Activated CD4-positive, alpha-beta T cell treated with anti-CD3 and anti-CD28 coated beads for 24 hours (primary cell): ENCODE data around the gene PROS1.
"Not testable (repeated sequence)": the region's sequence is repeated elsewhere in the genome, so short reads cannot be mapped to it uniquely, and the experiment has no call there.

Source experiments
- DNase-seq, 2 donors: peaks; one replicate each; pipeline ENCODE4 v3.0.0-alpha.2; 2020; ENCODE audit warnings: low read depth in 2 of 2

Gene PROS1

DNA sequence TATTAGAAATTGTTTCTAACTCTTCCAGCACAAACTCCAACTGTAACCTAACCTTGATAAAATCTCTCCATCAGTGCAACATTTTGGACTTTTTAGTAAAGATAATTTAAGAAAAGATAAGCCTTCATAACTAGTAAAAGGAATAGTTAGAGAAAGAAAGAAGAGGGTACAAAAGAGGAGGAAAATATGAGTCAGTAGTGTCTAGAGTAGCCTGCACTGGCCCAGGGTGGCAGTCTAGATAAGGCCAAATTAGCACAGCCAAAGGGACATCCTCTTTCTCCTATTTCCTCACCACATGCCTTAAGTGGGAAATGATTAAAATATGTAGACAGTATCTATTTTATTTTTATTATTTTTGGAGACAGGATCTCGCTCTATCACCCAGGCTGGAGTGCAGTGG lies 3.7 kb downstream of the PROS1 start:
- no peak for DNase-seq

DNA sequence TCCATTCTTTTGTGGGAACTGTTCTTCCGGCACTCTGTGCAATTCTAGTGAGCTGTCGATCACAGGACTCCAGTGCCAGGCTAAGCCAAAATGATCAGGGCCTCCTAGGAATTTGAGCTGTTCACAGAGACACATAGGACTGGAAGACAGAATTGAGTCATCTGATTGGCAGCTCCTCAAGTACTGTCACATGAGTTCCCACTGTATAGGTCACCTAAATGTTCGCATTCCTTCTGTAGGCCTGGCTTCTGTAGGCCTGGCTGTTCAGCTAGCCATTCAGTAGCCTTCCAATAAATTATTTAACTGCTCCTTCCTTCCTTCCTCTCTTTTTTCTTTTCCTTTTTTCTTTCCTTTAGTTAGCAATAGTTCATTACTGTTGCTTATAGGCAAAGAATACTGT lies 4.3 kb downstream of the PROS1 start:
- no peak for DNase-seq

DNA sequence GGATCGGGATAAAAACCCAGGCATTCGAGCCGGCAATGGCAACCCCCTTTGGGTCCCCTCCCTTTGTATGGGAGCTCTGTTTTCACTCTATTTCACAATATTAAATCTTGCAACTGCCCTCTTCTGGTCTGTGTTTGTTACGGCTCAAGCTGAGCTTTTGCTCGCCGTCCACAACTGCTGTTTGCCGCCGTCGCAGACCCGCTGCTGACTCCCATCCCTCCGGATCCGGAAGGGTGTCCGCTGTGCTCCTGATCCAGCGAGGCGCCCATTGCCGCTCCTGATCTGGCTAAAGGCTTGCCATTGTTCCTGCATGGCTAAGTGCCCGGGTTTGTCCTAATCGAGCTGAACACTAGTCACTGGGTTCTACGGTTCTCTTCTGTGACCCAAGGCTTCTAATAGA lies 8.6 kb downstream of the PROS1 start:
- DNase-seq: not testable (repeated sequence)

DNA sequence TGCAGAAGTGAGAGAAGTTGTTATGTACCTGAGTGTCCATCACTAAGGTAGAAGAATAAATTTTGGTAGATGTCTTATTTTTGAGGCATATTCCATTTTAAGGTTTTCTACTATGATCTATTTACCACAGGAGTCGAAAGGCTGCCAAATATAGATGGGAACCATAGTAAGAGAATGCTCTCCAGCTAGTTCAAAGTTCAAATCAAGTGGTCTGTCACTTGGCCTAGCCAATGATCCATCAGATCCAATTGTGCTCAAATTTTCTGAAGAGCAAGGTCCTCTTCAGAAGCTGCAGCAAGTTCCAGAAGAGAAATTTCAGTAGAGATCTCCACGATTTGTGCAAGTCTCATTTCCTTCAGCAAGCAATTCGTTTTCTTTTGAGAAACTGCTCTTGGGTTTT lies 10.9 kb downstream of the PROS1 start:
- DNase-seq: no peak

DNA sequence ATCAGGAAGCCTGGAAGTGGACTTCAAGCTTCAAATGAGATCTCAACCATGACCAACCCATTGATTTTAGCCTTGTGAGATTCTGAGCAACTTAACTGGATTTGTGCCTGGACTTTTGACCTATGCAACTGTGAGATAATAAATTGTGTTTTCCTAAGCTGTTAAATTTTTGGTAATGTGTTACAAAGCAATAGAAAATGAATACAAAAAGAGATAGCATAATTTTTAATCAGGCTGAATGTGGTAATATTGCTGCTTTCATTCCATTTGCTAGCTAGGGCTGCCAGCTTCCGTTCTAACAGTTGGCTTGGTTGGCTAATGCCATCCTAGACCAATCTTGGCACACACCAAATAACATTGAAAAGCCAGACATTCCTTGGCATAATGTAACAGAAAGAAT lies 12.2 kb downstream of the PROS1 start:
- DNase-seq: no peak

DNA sequence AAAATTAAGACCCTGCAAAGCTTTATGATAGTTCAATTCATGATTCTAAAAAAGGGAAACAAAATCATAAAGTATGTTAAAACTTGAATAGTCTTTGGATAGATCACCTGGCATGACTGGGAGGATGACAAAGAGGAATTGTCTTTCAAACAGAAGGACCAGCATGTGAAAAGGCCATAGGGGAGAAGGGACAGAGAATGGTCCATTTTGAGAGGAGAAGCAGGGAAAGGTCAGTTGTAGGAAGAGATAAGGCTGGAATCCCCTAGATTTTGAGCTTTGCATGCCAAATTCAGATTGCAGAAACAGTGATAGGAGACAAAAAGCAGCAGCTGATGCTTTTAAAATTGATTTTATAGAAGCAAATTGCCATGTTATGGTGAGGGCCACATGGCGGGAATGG lies 12.7 kb downstream of the PROS1 start:
- no peak for DNase-seq

DNA sequence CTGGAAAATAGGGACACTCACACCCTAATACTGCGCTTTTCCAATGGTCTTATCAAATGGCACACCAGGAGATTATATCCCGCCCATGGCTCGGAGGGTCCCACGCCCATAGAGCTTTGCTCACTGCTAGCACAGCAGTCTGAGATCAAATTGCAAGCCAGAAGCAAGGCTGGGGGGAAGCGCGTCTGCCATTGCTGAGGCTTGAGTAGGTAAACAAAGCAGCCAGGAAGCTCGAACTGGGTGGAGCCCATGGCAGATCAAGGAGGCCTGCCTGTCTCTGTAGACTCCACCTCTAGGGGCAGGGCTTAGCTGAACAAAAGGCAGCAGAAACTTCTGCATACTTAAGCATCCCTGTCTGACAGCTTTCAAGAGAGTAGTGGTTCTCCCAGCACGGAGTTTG lies 23.7 kb downstream of the PROS1 start:
- DNase-seq: not testable (repeated sequence)

DNA sequence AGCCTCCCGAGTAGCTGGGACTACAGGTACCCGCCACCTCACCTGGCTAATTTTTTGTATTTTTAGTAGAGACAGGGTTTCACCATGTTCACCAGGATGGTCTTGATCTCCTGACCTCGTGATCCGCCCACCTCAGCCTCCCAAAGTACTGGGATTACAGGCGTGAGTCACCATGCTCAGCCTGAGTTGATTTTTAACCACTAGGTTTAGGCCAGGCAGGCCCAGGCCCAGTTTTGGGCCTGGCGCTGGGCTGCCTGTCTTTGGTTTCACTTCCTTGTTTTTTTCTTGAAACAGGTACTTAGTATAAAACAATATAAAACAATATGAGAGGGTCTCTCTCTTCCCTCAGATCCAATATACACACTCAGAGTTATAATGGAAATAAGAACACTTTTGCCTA lies 36.2 kb downstream of the PROS1 start:
- DNase-seq: not testable (repeated sequence)

DNA sequence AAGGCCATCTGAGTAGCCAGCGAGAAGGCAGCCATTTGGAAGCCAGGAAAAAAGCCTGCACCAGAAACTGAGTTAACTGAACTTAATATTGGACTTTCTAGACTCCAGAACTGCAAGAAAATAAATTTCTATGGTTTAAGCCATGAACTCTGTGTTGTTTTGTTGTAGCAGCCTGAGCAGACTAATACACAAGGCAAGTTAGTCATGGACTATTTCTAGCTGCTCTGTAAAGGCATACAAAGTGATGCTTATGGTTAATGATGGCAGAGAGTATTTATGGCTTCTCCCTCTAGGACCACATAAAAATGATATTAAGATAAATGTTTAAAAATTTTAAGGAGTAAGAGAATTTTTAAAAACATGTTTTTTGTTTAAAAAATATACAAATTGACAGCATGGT lies 37.1 kb downstream of the PROS1 start:
- no peak for DNase-seq

DNA sequence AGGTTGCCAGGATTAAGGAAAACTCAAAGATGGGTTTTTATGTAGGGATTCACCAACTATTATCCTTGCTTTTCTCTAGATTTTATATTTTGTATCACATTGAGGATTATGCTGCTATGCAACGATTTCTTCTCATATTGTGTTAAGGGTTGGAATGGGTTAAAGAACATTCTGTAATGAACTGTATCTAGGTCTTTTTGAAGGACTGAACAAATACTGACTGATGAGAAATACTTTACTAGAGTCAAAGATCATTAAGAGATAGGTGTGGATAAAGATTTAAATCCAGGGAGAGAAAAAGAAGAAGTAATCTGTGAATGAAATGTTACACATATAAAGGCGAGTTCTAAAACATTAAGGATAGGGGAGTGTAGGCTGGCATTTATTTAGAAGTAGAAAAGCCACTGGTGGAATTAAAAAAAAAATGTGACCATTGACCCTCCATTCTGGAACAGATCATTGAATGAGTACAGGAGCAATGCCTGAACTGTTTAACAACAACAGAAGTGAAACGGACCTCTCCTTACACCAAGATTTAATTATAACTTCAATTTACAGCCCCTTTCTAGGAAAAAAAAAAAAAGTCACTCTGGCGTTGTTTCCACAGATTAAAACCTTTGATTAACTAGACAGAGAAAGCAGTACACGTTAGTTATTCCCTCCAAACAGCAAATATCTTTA lies 39.2 kb downstream of the PROS1 start:
- no peak for DNase-seq

DNA sequence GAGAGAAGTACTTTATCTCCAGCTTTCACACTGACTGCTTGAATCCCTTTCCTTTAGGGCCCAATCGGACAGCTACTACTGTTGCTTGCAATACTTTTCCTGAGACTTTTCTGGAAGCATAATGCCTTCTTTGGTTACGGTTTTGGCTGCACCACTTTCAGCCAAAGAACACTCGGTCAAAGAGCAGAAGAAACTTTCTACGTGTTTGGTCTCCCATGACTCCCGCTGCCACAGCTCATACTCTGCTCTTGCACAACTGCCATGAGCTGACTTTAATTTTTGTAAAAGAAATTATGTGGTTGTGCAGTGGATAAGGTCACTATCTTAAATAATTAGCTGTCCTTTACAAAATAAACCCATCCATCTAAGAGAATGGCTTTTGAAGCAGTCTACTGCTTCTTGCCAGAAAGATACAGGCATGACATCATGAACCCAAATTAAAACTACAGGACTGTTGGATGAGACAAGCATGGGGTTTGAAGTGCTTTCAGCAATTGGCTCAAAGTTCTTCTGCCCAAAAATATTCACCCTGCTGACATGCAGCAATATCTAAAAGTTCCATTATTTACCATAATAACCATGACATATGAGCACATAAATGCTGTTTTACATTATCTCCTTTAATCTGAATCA lies 42.0 kb downstream of the PROS1 start:
- no peak for DNase-seq

DNA sequence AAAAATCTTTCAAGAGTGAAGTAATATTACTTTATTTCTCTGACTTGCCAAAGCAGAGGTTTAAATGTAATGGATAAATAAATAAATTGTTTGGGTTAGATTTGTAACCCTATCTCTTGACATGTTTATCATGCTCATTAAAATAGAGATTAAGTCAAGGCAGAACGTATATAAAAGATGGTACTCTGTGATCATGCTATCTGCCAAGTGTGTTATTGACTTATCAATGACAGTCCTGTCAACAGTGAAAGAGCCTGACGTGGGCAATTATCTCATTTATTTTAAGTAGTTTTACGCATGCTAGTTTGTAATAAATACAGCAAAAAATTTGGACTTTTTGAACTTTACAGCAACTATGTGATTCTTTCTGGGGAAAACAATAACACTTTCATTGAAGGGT lies 43.7 kb downstream of the PROS1 start:
- DNase-seq: no peak

DNA sequence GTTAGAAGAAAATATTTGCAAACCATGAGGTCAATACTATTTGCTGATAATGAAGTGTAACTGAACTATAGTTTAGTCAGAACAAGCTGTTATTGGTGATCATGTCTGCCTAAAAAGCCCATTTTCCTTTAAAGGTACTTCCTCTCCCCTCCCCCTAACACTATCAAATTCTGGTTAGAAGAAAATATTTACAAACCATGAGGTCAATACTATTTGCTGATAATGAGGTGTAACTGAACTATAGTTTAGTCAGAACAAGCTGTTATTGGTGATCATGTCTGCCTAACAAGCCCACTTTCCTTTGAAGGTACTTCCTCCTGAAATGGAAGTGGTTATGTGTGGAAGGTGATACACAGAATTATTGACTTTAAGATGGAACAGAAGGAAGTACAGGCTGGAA lies 46.9 kb downstream of the PROS1 start:
- no peak for DNase-seq

DNA sequence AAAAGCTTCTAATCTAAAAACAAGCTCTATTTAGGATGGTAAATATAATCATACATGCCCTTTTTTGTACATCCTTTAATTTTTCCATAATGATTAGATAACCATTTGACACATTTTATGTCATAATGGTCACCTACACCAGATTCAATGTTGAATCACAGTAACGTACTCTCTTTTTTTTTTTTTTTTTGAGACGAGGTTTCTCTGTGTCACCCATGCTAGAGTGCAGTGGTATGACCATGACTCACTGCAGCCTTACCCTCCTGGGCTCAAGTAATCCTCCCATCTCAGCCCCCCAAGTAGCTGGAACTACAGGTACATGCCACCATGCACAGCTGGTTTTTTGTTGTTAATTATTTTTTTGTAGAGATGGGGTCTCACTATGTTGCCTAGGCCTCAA lies 49.2 kb downstream of the PROS1 start:
- no peak for DNase-seq

DNA sequence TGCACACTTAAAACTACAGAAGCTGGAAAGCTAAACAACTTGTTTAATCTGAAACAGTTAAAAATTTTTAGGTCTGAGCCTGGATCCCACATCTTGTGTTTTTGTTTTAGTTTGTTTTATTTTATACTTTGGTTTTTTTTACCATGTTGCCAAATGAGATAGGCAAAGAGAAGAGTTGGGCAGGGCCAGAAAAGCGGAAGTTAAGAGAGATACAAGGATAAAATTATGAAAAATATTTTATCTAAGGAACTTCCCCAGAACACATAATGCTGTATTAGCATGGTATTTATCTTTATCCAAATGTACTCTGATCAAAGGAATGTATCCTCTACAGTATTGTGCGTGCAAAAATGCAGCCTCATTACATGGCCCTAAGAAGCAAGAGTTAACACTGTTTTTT lies 50.7 kb downstream of the PROS1 start:
- no peak for DNase-seq

DNA sequence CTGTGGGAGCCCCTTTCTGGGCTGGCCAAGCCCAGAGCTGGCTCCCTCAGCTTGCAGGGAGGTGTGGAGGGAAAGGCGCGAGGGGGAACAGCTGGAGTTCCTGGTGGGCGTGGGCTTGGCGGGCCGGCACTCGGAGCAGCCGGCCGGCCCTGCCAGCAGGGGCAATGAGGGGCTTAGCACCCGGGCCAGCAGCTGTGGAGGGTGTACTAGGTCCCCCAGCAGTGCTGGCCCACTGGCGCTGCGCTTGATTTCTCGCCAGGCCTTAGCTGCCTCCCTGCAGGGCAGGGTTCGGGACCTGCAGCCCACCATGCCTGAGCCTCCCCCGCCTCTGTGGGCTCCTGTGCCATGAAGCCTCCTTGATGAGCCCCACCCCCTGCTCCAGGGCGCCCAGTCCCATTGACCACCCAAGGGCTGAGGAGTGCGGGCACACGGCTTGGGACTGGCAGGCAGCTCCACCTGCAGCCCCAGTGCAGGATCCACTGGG lies 56.1 kb downstream of the PROS1 start:
- not testable (repeated sequence) for DNase-seq

DNA sequence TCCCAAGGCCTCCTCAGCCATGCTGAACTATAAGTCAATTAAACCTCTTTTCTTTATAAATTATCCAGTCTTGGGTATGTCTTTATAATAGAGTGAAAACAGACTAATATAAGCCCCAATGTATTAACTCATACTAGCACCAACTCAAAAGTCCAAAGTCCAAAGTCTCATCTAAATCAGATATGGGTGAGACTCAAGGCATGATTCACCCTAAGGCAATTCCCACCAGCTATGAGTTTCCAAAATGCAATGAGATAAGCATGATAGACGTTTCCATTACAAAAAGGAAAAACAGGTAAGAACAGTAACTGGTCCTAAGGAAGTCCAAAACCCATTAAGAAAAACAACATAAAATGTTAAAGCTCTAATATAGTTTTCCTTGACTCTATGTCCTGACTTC lies 60.1 kb downstream of the PROS1 start:
- DNase-seq: not testable (repeated sequence)

DNA sequence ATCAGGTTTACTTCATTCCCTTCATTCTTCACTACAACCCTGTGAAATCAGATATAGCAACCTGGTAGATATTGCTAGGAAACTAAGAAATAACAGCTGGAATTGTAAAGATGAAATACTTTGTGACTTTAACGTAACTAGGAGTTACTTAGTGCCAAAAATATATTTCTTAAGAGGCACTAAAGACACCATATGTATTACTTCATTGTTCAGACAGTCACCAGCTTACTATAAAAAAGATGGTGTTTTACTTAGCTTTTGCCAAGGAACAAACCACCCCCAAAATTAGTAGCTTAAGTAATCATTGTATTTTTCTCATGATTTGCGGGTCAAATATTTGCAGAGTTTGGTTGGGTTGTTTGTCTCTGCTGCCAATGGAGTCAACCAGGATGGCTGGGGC lies 62.5 kb downstream of the PROS1 start:
- DNase-seq: no peak

DNA sequence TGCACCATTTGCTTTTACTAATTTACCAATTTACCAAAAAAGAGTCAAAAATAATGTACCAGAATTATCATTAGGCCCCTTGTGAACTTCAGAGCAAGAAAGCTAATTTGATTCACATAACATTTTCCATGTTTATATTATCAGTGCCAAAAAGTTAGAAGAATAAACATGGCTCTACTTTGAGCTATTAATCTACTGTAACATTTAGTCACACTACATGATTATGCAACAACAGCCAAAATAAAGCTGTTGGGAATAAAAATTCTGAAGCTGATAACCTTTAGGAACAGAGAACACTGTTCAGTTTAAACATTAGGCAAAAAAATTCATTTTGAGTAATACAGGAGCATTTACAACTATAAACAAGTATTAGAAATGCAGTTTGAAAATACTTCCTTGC lies 63.6 kb downstream of the PROS1 start:
- DNase-seq: no peak

DNA sequence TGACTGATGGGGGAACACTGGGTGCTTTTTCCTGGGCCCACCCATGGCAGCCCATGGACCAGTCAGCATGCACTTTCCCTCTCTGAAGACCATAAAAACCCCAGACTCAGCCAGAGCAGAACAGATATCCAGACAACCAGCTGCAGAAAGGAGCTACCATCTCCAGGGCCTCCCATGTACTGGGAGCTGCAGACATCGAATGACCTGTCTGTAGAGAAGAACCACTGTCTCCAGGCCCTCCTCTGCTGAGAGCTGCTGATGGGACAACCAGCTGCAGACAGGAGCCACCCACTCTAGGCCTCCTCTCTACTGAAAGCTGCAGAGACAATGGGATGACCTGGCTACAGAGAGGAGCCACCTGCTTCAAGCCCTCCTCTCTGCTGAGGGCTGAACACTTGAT lies 66.6 kb downstream of the PROS1 start:
- no peak for DNase-seq

DNA sequence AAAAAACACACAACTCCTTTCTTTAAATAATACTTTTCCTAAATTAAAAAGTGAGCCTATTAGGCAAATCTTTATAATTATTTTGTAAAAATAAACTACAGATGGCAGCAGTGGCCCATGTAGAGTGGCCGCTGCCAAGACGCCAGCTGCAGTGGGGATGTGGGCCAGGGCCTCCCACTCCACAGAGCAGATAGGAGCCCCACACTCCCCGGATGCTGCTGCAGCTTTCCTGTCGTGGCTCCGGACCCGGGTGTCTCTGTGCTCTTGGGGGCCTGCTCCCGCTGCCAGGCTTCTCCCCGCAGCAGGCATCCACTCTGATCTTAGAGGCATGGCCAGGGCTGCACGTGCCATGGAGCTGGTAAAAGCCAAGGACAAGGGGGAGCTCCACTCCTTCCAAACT lies 67.5 kb downstream of the PROS1 start:
- no peak for DNase-seq

DNA sequence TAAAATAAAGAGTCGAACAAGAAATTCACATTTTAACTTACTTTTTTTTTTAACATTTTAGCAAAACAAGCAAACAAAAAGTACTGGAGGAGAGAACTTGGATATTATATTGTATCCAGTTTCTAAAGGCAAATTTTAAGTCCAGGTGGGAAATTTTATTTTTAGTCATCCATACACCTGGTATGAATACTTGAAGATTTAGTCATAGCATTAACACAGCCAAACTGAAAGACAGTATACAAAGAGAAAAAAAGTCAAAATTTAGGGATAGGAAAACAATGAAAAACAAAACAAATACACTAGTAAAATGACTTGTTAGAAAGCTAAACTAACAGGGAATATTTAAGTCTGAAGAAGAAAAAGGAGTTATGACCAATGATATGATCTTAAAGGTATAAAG lies 69.1 kb downstream of the PROS1 start:
- DNase-seq: no peak

DNA sequence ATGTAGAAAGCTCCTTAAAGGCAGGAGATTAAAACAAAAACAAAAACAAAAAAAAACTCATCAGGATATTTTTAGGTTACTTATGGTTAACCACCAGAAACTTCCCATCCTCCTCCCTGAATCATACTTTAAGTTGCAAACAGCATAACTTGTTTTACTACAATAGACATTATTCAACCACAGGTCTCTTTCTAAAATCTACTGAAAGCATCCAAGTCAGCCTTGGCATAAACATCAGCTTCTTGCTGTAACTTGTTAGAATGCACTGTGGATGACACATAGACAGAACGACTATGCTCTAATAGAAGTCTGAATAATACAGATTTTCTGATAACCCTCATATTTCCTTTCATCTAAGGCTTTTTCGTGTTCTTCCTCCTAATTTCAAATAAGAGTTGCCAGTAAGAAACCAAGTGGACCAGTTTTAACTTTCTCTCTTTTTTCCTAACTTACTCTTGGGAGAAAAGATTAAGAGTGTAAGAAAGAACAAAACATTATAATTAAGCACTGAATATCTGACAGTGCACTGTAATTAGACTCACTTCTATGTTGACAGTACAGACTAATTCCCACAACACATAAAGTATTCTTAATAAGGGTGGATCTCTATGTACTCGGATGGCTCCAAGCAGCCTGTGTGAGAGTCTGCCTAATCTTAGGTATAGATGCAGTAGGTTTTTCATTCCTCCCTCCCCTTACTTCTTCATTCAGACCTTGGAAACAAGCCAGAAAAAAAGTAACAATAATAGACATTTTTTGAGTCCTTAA lies 95.3 kb downstream of the PROS1 start:
- DNase-seq: not testable (repeated sequence)
